ENCODE data around the gene COTL1.
"Not testable (repeated sequence)": the region's sequence is repeated elsewhere in the genome, so short reads cannot be mapped to it uniquely, and the experiment has no call there.

COTL1 gene

GRCh38 chr16:84641643-84642358 is 23.9 kb upstream of the COTL1 start:
- DNase-seq, result no peak

- DNase-seq, result no peak
Measured at GRCh38 chr16:84640145-84640544, 22.3 kb upstream of the COTL1 start.

- DNase-seq, result no peak
Measured at GRCh38 chr16:84638231-84638806, 20.4 kb upstream of the COTL1 start.

- no peak for DNase-seq
Measured at GRCh38 chr16:84637709-84638108, 19.8 kb upstream of the COTL1 start.

GRCh38 chr16:84635702-84636101 is 17.8 kb upstream of the COTL1 start:
- no peak for DNase-seq

- no peak for DNase-seq
Measured at GRCh38 chr16:84633622-84634021, 15.7 kb upstream of the COTL1 start.

GRCh38 chr16:84632862-84633261 is 15.0 kb upstream of the COTL1 start:
- not testable (repeated sequence) for DNase-seq

- no peak for DNase-seq
Measured at GRCh38 chr16:84631886-84632285, 14.0 kb upstream of the COTL1 start.

GRCh38 chr16:84631153-84631466 is 13.2 kb upstream of the COTL1 start:
- DNase-seq, result no peak

- no peak for DNase-seq
Measured at GRCh38 chr16:84630446-84631152, 12.7 kb upstream of the COTL1 start.

- DNase-seq, result no peak
Measured at GRCh38 chr16:84630009-84630408, 12.1 kb upstream of the COTL1 start.

GRCh38 chr16:84629580-84629979 is 11.7 kb upstream of the COTL1 start:
- DNase-seq, result no peak

- DNase-seq, result no peak
Measured at GRCh38 chr16:84628226-84628731, 10.4 kb upstream of the COTL1 start.

- no peak for DNase-seq
Measured at GRCh38 chr16:84625556-84625955, 7.7 kb upstream of the COTL1 start.

- not testable (repeated sequence) for DNase-seq
Measured at GRCh38 chr16:84620913-84621312, 3.0 kb upstream of the COTL1 start.

GRCh38 chr16:84618581-84619460 is 943 bp upstream of the COTL1 start:
- DNase-seq, result peak; percentile 23 to 32

GRCh38 chr16:84617041-84617790 is 662 bp downstream of the COTL1 start:
- DNase-seq, result peak in 1 of 2 donors; percentile 37

- no peak for DNase-seq
Measured at GRCh38 chr16:84616515-84616914, 1.4 kb downstream of the COTL1 start.

GRCh38 chr16:84614968-84615813 is 2.7 kb downstream of the COTL1 start:
- DNase-seq, result no peak

GRCh38 chr16:84614623-84614967 is 3.3 kb downstream of the COTL1 start:
- DNase-seq, result no peak

GRCh38 chr16:84614073-84614459 is 3.8 kb downstream of the COTL1 start:
- DNase-seq, result no peak
